K562 (cell line): Measurements from ENCODE around the gene SERAC1. TPM values are rescaled to one million over a fixed set of nuclear protein-coding genes. Genes with fewer than 3 reads are reported as not detected.

Experiments
- CTCF ChIP-seq, 3 experiments: IDR thresholded peaks in 2 of 3; conservative IDR thresholded peaks in 1 of 3; 2 replicates each; pipeline ENCODE4 v1.5.1; 2011 to 2012; ENCODE audit warnings: low read length in 3 of 3, mild to moderate bottlenecking in 3 of 3, control low read depth in 2 of 3, improper control_type of control experiment in 1 of 3, inconsistent platforms in 1 of 3, low read depth in 1 of 3, mixed read lengths in 1 of 3, moderate library complexity in 1 of 3; ENCODE audit not compliant: insufficient read depth in 2 of 3
- DEAF1 ChIP-seq: fragments of 450-650 bp; formaldehyde crosslinking; IDR thresholded peaks from 2 replicates; pipeline ENCODE4 v1.4.0; 2020; ENCODE audit warnings: mild to moderate bottlenecking, moderate library complexity
- HDAC8 ChIP-seq: fragments of 450-650 bp; IDR thresholded peaks from 2 replicates; pipeline ENCODE4 v1.6.1; 2016; ENCODE audit warnings: mild to moderate bottlenecking, missing genetic modification characterization, moderate library complexity, missing compliant biosample characterization
- HOMEZ ChIP-seq: fragments of 250-450 bp; sonication (Bioruptor Pico); IDR thresholded peaks from 2 replicates; pipeline ENCODE4 v1.4.0; 2020; ENCODE audit warnings: mild to moderate bottlenecking, moderate library complexity
- JUND ChIP-seq, 2 experiments: IDR thresholded peaks; 2 replicates in 1 of 2; 3 replicates in 1 of 2; pipeline ENCODE4 v1.6.1; 2011; ENCODE audit warnings: borderline replicate concordance in 2 of 2, low read depth in 2 of 2, low read length in 2 of 2, improper control_type of control experiment in 1 of 2, missing biosample characterization in 1 of 2, missing genetic modification characterization in 1 of 2, missing genetic modification reagents in 1 of 2
- KDM4B ChIP-seq, 2 experiments: fragments of 450-650 bp in 1 of 2; sonication (generic) in 1 of 2; IDR thresholded peaks; 2 replicates each; pipeline ENCODE4 v1.6.1; 2016 to 2017; ENCODE audit warnings: borderline replicate concordance in 2 of 2, antibody characterized with exemption in 1 of 2, low read depth in 1 of 2, mild to moderate bottlenecking in 1 of 2
- MEIS2 ChIP-seq: fragments of 450-650 bp; IDR thresholded peaks from 2 replicates; pipeline ENCODE4 v1.6.1; 2014; ENCODE audit warnings: mild to moderate bottlenecking; ENCODE audit not compliant: partially characterized antibody
- MYBL2 ChIP-seq, 2 experiments: fragments of 450-650 bp in 1 of 2; sonication (generic) in 1 of 2; formaldehyde crosslinking in 1 of 2; IDR thresholded peaks; 2 replicates each; pipeline versions ENCODE4 v1.6.1 to v1.8.1; 2017 to 2022; ENCODE audit warnings: borderline replicate concordance in 1 of 2, inconsistent platforms in 1 of 2, low read depth in 1 of 2, mild to moderate bottlenecking in 1 of 2, missing genetic modification reagents in 1 of 2, moderate library complexity in 1 of 2
- NCOA1 ChIP-seq: fragments of 450-650 bp; IDR thresholded peaks from 2 replicates; pipeline ENCODE4 v1.6.1; 2016; ENCODE audit warnings: low read depth
- PKNOX1 ChIP-seq: fragments of 450-650 bp; IDR thresholded peaks from 2 replicates; pipeline ENCODE4 v1.6.1; 2016
- RAD21 ChIP-seq, 2 experiments: fragments of 250-450 bp in 1 of 2; fragments of 450-650 bp in 1 of 2; sonication (Bioruptor Pico) in 1 of 2; formaldehyde crosslinking in 1 of 2; IDR thresholded peaks in 1 of 2; conservative IDR thresholded peaks in 1 of 2; 2 replicates each; pipeline versions ENCODE4 v1.4.0 to v1.8.0; 2020 to 2022; ENCODE audit warnings: mild to moderate bottlenecking in 2 of 2, moderate library complexity in 1 of 2
- SMC3 ChIP-seq: conservative IDR thresholded peaks from 2 replicates; pipeline ENCODE4 v1.6.1; 2011; ENCODE audit warnings: low read depth, low read length, improper control_type of control experiment; ENCODE audit not compliant: insufficient read depth
- STAG1 ChIP-seq: sonication (generic); formaldehyde crosslinking; IDR thresholded peaks from 2 replicates; pipeline ENCODE4 v1.5.0; 2020; ENCODE audit warnings: missing genetic modification reagents, borderline replicate concordance
- TEAD1 ChIP-seq, 2 experiments: fragments of 450-650 bp in 1 of 2; sonication (generic) in 1 of 2; formaldehyde crosslinking; IDR thresholded peaks; 2 replicates each; pipeline versions ENCODE4 v1.4.0 to v1.8.0; 2020 to 2022; ENCODE audit warnings: mild to moderate bottlenecking in 2 of 2, missing genetic modification reagents in 1 of 2
- USF1 ChIP-seq: sonication (generic); formaldehyde crosslinking; IDR thresholded peaks from 2 replicates; pipeline ENCODE4 v1.9.0; 2022; ENCODE audit warnings: mild to moderate bottlenecking, missing genetic modification reagents
- ZNF589 ChIP-seq: fragments of 200-800 bp; sonication (Bioruptor generic); IDR thresholded peaks from 2 replicates; pipeline ENCODE4 v1.6.1; 2016; ENCODE audit warnings: low read depth, missing genetic modification characterization, missing compliant biosample characterization
- ZSCAN29 ChIP-seq: fragments of 450-650 bp; IDR thresholded peaks from 2 replicates; pipeline ENCODE4 v1.6.1; 2017
- polyA plus RNA-seq, 8 experiments: library from polyadenylated mRNA; depleted of rRNA in 4 of 8; stranded (reverse) in 5 of 8; unstranded in 3 of 8; fragments of >200 nt; fragmentation: Nextera tagmentation in 2 of 8; fragmentation: Illumina TruSeq in 1 of 8; extraction: Ambion mirVana in 2 of 8; extraction: Trizol in 1 of 8; gene quantifications; 2 replicates each; pipeline versions ENCODE4 v1.2.1 to v1.2.3, GENCODE V29; 2011 to 2014; ENCODE audit warnings: inconsistent platforms in 1 of 8, missing spikeins in 1 of 8
- total RNA-seq, 7 experiments: library from RNA; depleted of rRNA in 6 of 7; stranded (reverse); fragments of >200 nt in 6 of 7; fragmentation: Illumina TruSeq in 2 of 7; extraction: Trizol in 2 of 7; gene quantifications; 2 replicates each; pipeline versions ENCODE4 v1.2.1 to v1.2.3, GENCODE V29; 2011 to 2021; ENCODE audit warnings: low replicate concordance in 1 of 7

Gene SERAC1
- total and polyA plus RNA-seq, 9 of the 15 experiments (the other 6 are each of a cell fraction or from before 2014, with no cell fraction given) = 1.8 to 6.2 (median 2.8) TPM

- TF ChIP-seq PKNOX1 = peak; percentile 32; the same call in 1 of the 2 replicates
- 0 out of 2 replicates have a peak, but pooled peaks have one; percentile 18 for TF ChIP-seq DEAF1 (CRISPR knock-in tag)
- TF ChIP-seq STAG1 (CRISPR knock-in tag) = peak; percentile 71; the same call in 1 of the 2 replicates
- peak; percentile 52 for TF ChIP-seq SMC3
- 0 out of 2 replicates have a peak, but pooled peaks have one; percentile 15 for TF ChIP-seq JUND (IDR thresholded peaks at IDR 0.05; ENCODE audit: borderline replicate concordance, low read depth, low read length)
- no peak for TF ChIP-seq JUND (tag; IDR thresholded peaks at IDR 0.05; ENCODE audit: borderline replicate concordance, low read depth, low read length)
- TF ChIP-seq TEAD1 (CRISPR knock-in tag; IDR thresholded peaks at IDR 0.05) = peak in 1 of 2 experiments; percentile 65; a peak in 1 of 4 replicates
- no peak for TF ChIP-seq NCOA1
- 0 out of 2 replicates have a peak, but pooled peaks have one; percentile 22 for TF ChIP-seq USF1 (CRISPR knock-in tag)
- TF ChIP-seq HDAC8 = no peak
- no peak for TF ChIP-seq KDM4B (IDR thresholded peaks at IDR 0.05; ENCODE audit: borderline replicate concordance in 2 of 2, low read depth in 1 of 2)
- TF ChIP-seq MYBL2 (IDR thresholded peaks at IDR 0.05; ENCODE audit: low read depth) = no peak
- TF ChIP-seq MYBL2 (CRISPR knock-in tag; IDR thresholded peaks at IDR 0.05; ENCODE audit: borderline replicate concordance) = no peak
- no peak for TF ChIP-seq ZNF589
- TF ChIP-seq CTCF (IDR thresholded peaks at IDR 0.05 in 2 of 3, conservative IDR thresholded peaks at IDR 0.05 in 1 of 3; ENCODE audit: insufficient read depth in 2 of 3, low read depth in 1 of 3, low read length in 3 of 3) = peak; percentile 64 to 87 (median 87)
- no peak for TF ChIP-seq ZSCAN29
- TF ChIP-seq MEIS2 = no peak
- TF ChIP-seq HOMEZ = no peak
- TF ChIP-seq RAD21 (CRISPR knock-in tag; conservative IDR thresholded peaks at IDR 0.05 in 1 of 2, IDR thresholded peaks at IDR 0.05 in 1 of 2) = peak; percentile 44 to 79
These were observed 37.3 kb upstream of the SERAC1 start (continued) for GRCh38 chr6:158205169-158205944.
